TTC549 (cell line): ENCODE data around the gene ITPRIPL2.

Source experiments
- FAIRE-seq: peaks from 2 replicates; lab custom pipeline; 2012; peaks lifted over from hg19 to GRCh38; lab: Jason Lieb, UNC

Gene ITPRIPL2

DNA sequence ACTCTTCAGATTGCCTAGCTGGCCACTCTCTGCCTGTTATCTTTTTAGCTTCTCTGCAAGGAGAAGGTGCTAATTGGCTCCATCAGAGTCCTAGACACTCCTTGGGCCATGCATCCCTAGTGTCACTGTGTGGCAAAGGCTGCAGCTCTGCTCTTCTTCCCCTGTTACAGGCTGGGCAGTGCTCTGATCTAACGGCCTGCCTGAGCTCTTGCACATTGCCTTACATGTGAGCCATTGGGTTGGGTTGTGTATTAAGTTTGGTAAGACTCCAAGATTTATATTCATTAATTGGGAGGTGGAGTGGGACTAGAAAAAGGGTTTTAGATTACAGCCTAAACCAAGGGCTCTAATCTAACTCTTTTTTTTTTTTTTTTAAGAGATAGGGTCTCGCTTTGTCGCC, 31.2 kb downstream of the ITPRIPL2 start:
- no peak for FAIRE-seq

DNA sequence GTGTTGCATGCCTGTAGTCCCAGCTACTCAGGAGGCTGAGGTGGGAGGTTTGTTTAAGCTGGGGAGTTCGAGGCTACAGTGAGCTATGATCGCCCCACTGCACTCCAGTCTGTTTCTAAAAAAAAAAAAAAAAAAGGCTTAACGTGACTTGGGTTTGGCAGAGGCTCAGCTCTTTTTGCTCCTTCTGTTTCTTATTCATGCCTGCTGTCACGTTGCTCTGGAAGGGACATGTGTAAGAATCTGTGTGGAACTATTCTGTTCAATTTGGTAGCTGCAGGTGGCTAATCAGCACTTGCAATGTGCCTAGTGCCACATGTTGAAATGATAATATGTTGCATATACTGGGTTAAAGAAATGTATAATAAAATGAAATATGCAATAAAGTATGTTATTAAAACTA, 33.4 kb downstream of the ITPRIPL2 start:
- FAIRE-seq, result no peak

DNA sequence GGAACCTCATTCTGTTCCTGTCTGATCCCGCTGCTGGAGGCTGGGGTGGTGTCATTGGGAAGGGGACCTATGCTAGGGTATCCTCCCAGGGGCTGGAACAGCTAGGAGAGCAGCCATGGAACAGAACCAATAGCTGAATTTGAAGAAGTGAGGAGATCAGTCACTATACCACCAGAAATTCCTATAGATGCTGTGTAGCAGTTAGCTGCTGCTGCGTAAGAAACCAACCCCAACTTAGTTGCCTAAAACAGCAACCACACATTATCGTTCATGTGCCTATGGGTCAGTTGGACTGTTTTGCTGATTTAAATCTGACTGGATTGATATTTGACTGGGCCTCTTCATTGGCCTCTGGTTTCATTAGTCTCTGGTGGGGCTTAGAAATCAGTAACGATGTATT, 33.9 kb downstream of the ITPRIPL2 start:
- no peak for FAIRE-seq

DNA sequence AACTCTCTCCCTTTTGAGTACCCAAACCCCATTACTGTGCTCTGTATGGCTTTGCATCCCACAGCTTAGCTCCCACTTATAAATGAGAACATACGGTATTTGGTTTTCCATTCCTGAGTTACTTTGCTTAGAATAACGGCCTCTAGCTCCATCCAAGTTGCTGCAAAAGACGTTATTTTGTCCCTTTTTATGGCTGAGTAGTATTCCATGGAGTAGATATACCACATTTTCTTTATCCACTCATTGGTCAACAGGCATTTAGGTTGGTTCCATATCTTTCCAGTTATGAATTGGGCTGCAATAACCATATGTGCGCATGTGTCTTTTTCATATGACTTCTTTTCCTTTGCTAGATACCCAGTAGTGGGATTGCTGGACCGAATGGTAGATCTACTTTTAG, 34.4 kb downstream of the ITPRIPL2 start:
- no peak for FAIRE-seq

DNA sequence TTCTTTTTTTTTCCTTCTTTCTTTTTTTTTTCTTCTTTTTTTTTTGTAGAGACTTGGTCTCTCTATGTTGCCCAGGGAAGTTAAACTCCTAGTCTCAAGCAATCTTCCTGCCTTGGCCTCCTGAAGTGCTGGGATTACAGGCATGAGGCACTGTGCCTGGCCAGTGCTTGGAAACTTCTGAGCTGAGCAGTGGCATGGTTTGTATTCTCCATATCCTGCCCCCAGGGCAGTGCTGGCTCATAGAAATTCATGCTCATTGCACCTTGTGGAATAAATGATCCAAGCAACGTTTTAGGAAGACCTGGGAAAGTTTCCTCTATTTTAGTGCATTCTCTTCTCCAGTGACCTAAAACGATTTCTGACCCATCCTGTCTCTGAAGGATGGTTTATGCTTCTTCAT, 37.5 kb downstream of the ITPRIPL2 start:
- FAIRE-seq, result no peak

DNA sequence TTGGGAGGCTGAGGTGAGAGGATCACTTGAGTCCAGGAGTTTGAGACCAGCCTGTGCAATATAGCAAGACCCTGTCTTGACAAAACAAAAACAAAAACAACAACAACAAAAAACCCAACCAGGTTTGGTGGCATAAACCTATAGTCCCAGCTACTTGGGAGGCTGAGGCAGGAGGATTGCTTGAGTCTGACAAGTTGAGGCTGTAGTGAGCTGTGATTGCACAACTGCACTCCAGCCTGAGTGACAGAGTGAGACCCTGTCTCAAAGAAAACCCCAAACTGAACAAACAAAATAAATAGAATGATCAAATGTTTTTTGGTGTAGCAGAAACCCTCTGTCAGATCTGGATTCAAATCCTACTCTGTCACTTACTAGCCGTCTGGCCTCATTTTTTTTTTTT, 38.3 kb downstream of the ITPRIPL2 start:
- no peak for FAIRE-seq

DNA sequence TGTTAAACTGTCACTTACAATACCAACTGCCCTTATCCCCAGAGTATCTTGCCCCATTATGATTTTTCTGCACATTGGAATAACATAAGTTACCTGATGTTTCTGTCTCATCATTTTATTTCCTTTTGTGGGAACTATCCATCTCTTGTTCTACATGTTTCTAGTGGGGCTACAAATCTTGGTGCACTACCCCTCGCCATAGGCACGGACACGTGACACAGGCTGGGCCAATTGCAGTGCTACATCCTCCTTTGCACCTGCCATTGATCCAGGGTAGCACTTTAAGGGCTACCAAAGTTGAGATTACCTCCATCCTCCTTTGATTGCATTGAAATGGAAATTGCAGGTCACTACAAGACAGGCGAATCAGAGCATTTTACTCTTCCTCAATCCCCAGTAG, 40.1 kb downstream of the ITPRIPL2 start:
- no peak for FAIRE-seq

DNA sequence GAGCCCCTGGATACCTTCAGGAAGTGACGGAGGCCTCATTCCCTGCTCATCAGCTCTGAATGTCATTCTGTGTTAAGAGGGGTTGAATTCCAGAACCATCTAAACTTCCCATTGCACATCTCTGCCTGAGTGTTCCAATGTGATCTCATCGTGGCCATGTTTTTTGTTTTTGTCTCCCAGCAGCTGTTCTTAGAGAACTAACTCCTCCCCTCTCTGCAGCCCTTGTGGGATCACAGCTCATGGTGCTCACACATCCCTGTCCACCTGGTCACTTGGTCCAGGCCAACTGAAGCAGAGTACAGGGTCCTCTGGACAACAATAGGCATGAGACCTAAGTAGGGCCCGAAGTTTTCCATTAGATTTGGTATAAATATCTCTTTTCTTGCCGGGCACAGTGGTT, 48.3 kb downstream of the ITPRIPL2 start:
- no peak for FAIRE-seq

DNA sequence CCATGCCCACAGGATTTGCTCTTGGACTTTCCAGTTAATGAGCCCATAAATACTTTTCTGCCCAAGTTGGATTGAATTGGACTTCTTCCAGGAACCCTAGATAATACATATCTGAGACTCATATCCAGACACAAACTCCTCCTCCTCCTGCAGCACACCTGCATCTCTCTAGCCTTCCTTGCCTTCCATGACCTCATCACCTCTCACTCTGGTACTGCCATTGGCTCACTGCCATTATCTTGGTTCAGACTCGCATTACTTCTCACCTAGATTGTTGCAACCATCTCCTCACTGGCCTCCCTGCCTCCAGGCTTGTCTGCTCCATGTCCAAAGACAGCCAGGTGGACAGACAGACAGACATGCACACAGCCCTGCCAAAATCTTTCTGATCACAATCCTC, 49.5 kb downstream of the ITPRIPL2 start:
- FAIRE-seq, result no peak

DNA sequence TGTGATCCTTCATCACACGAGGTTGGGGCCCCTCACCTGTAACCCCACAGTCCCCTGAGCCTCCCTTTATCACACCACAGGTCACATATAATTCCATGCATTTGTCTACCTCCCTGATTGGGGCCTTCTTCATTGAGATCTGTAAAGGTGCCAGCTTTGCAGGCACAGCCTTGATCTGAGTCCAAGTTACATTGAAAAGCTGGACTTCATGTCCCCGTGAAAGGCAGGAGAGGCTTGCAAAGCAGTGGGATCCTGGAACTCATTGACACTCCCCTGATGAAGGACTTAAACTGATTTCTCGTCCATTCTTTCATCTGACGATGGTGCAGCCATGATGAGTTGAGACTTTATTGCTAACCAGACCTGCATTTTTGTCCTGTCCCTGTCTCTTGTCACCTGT, 50.5 kb downstream of the ITPRIPL2 start:
- FAIRE-seq, result no peak

DNA sequence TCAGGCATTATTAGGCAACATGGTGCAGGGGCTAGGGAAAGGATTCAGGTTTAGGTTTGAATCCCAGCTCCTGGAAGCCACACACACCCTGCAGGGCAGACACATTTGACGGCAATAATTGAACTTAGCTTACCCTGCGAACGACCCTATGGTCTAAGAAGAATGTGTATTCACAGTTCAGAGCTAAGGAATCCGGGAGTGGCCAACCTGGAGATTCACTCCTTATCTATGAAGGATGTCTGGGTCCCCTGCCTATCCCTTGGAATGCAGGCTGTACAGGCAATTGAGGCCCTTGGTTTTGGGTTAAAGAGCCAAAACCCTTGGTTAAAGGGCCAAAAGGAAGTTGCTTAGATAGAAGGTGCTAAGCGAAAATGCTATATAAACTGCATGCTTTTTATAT, 51.3 kb downstream of the ITPRIPL2 start:
- FAIRE-seq, result no peak

DNA sequence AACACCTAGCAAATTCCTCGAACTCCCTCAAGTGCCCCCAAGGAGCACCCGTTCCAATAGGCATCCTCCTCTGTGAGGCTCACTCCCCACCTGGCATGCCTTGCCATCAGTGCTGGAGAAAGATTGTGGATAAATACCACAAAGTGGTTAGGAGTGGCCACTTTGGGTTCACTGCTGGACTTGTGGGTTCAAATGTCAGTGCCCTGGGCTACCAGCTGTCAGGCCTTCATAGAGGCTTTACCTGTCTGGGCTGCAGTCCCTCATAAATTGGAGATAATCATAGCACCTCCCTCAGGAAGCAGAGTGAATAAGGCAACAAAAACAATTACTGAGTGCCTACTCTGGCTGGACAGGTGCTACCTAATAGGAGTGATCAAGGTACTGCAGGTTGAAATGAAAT, 52.7 kb downstream of the ITPRIPL2 start:
- FAIRE-seq, result no peak

DNA sequence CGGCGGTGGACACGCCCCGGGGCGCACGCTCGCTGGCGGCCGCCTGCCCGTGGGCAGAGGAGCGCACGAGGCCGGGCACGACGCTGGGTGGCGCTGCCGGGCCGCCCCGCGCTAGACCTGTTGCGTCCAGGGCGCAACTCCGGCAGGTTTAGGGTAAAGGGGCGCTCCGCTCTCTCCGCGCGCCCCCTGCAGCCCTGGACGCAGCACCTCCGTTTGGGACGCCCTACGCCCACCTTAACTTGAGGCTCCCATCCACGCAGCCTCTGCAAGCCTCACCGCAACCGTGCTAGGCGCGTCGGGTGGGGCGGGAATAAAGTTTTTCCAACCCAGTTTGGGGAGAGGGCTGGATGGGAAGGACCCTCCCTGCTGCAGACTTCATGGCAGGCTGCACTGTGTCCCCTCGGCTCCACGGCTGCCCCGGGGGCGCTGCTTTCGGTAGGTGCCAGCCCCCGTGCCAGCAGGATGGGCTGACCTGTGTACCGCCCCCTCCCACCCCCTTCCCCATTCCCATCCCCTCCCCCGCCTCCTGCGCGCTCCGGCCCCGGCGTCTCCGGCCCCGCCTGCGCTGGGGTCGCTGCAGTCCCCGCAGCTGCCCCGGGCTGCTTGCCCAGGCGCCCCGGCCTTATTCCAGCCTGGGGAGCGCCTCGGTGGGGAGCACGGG, 54.1 kb downstream of the ITPRIPL2 start, which contains the start of gene SYT17:
Gene SYT17, plus strand, starts transcription at position 531 of the 661 bp plus-strand sequence. CDS start 407 bp downstream, outside the sequence.
- FAIRE-seq, result no peak

DNA sequence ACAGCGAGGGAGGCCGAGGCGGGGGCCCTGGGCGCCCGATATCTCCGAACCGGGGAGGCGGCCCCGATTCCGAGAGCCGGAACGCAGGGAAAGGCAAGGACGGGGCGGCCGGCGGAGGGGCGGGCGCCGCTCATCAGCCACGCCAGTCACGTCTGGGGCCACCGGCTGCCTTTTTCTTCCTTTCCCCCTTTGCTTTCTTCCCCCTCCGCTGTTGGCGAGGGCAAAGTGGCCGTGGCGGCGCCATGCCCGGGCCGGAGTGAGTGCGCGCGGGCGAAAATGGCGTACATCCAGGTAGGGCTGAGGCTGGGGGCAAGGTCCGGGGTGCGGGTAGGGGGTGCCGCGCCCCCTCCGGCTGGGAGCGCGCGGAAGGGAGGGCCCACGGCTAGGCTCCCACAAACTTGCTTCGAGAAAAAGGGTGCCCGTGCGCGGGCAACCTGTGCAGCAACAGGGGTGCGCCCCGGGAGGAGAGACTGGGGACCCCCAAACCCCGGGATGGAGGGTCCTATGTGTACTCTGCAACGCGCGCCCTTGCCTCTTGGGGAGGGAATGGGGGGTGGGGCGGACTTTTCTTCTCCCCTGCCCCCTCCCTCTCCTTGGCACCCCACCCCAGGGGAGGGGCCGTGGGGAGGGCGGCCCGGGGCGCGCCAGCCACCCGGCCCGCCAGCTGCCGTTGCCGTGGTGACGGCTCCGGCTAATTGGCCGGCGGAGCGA, 54.8 kb downstream of the ITPRIPL2 start:
- FAIRE-seq, result no peak

DNA sequence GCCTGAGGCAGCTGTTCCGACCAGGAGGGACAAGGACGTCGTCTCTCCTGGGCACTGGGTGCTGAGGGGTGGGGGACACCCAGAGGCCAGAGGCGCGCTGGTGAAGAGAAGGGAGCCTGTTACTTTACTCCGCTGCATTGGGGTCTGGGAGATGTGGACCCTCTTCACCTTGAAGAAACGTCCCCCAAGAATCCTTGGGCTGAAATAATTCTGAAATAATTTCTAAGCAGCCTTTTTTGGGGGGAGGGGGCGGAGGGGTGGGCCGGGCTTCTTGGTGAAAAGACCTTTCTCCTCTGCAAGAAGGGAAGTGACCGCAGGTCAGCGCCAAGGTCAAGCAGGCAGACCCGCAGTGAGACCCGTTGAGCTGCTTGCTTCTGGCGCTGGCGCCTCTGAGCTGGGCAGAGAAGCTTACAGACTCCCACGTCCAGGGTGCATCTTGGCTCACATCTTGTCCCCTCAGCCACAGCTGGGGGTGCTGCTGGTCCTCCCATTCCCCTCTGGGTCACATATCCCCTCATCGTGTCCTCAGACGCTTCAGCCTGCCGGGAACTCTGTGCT, 55.4 kb downstream of the ITPRIPL2 start:
- no peak for FAIRE-seq

DNA sequence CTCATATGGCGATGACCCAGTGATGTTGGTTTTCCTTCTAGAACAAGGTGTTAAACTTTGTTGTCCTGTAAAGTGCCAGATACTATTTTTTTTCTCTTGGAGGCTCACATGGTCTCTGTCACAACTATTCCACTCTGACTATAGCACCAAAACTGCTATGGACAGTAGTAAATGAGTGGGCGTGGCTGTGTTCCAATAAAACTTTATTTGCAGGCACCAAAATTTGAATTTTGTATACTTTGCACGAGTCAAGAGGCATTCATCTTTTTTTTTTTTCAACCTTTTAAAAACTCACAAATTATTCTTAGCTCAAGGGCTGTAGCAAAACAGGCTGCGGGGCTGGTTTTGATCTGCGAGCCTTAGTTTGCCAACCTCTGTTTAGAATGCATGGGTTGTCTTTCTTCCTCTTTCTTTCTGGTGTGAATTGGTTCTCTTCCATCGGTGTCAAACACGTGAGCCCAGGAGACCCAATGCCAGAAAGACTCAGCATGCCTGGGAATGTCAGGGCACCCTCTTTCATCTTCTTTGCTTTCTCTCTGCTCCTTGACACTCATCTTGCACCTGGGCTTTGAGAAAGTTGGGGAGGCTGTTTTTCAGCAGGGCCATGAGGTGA, 56.4 kb downstream of the ITPRIPL2 start:
- no peak for FAIRE-seq
